D721Med (cell line): Measurements from ENCODE around the gene ABL1.

Experiments used
- DNase-seq: peaks from one replicate; pipeline ENCODE4 v3.0.0; 2011; ENCODE audit warnings: low spot score; ENCODE audit not compliant: insufficient read length
- FAIRE-seq: peaks from 2 replicates; lab custom pipeline; 2011; peaks lifted over from hg19 to GRCh38; lab: Jason Lieb, UNC
- TF ChIP-seq, protein P1 (sequence below): IDR thresholded peaks from 2 replicates; pipeline ENCODE4 v1.5.1; 2012; ENCODE audit warnings: mild to moderate bottlenecking, control low read depth; ENCODE audit not compliant: insufficient read depth; ENCODE audit errors: missing control alignments

Gene ABL1

DNA sequence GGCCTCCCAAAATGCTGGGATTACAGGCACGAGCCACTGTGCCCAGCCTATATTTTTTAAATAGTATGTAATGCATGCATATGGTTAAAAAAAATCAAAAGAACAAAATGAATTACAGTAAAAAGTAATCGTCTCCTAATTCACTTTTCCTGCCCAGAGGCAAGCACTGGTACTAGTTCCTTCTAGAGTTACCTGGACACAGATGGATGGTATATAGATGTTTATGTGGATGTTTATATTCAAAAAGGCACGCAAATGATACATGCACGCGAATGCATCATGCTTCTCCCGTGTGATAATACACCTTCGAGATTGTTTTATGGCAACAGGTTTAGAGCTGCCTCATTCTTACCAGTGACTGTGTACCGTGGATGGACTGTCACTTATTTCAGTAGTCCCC, 21.4 kb downstream of the ABL1 start:
- FAIRE-seq (no peak), DNase-seq (no peak)
- TF ChIP-seq, protein P1, sequence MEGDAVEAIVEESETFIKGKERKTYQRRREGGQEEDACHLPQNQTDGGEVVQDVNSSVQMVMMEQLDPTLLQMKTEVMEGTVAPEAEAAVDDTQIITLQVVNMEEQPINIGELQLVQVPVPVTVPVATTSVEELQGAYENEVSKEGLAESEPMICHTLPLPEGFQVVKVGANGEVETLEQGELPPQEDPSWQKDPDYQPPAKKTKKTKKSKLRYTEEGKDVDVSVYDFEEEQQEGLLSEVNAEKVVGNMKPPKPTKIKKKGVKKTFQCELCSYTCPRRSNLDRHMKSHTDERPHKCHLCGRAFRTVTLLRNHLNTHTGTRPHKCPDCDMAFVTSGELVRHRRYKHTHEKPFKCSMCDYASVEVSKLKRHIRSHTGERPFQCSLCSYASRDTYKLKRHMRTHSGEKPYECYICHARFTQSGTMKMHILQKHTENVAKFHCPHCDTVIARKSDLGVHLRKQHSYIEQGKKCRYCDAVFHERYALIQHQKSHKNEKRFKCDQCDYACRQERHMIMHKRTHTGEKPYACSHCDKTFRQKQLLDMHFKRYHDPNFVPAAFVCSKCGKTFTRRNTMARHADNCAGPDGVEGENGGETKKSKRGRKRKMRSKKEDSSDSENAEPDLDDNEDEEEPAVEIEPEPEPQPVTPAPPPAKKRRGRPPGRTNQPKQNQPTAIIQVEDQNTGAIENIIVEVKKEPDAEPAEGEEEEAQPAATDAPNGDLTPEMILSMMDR = no peak

DNA sequence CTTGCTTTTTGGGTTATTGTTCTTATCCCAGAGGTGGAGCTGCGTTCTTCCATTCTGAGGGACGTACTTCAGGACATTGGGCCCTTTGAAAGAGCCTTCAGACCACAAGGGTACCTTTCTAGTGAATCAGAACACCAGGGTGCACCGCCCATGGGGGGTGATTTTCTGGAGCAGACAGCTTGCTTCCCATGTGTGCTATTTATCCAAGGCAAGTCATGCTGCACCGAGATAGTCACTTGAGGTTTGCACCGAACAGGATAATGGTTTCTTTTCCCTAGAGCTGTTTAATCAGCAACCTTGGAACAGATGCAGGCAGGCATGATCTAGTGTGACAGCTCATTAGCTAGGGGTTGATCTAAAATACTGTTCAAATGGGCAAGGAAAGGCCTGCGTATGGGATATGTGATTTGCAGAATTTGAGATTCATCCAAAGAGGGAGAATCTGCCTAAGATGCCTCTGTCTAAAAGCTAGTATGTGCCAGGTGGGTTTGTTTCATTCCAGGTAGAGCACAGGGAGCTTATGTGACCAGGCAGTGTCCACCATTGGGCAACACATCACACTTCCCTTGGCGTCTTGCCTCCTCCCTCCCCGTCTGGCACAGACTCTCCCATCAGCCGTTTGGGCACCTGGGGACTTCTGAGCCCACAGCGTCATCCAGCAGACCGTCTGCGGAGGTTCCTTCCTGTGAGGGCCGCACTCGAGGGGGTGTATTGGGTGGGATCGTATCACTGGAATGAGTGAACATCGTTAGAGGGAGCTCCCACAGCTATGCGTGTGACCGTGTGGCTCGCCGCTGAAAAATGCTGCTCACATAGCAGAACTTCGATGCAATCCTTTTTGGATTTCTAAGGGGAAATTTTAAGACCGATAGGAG, 23.0 kb downstream of the ABL1 start:
- no peak for DNase-seq
- TF ChIP-seq, protein P1 = no peak
- no peak for FAIRE-seq

DNA sequence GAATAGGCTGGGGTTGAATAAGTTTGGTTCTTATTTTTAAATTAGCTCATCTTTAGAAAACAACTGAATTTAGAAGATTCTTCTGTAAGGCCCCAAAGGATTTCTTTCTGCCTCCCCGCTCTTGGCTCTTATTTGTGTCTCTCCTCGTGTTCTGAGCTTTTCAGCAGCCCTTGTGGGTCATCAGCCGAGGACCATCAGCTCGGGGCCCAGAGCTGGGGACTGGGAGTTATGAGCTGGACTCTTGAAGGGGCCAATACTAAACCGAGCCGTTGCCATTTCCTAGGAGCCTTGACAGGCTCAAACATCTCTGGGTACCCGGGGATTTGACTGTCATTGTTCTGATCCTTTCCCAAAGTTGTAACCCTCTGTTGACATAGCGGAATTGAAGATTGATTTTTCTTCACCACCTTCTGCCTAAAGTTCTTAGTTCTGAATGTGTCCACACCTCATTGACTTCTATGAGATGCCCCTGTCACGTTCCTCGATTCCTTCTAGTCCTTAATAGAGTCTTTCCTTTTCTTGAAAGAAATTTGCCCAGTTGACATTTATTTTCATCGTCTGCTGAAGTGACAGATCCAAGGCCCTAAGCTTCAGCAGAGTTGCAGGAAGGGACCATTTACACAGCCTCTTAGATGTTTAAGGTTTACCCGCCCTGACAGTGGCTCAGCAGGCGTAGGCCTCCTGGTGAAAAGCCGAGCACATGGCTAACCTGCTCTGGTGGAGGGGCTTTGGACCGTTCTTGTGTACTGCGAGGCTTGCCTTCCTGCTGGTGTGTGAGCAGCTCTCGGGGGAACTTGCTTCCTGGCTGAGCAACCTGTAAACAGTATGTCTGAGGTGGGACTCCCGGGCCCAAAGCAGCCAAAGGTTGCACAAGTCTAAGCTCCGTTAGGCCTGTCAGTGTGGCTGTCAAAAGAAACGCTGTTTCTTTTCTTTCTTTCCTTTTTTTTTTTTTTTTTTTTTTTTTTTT, 24.0 kb downstream of the ABL1 start:
- FAIRE-seq (no peak), DNase-seq (no peak)
- TF ChIP-seq, protein P1 = no peak

DNA sequence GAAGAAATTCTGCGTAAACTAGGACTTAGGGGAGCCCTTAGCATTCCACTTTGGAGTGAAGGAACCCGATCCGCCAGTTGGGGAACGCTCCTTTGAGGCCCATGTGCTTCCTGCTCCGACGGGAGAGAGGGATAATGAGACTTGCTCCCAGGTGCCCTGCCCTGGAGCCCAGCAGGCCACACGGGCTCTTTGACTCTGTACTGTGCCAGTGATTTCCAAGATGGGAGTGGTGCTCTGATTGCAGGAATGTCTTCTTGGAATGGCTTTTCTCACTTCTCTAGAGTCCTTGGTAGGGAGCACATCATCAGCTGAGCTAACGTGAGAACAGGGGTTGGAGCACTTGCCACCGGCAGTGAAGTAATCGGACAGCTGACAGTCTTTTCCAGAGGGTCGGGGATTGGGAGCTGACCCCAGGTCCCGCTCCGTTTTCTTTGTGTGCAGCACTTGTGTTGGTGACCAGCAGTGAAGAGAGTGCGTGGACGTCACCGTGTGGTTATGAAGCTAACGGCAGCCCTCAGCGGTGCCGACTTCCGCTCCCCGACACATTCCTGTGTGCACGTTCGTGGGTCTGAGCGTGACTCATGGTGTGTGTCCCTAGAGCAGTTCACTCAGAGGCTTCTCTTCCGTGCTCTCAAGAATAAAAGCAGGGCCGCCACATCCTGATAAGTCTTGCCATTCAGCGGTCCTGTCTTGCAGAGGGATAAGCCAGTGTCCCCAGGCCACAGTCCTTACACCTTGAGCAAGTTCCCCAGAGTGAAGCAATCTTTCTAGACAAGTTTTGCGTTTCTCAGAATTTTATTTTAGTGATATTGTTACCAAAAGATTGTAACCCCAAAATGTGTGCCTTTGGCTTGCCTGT, 25.6 kb downstream of the ABL1 start:
- TF ChIP-seq, protein P1 = no peak
- no peak for DNase-seq
- no peak for FAIRE-seq

DNA sequence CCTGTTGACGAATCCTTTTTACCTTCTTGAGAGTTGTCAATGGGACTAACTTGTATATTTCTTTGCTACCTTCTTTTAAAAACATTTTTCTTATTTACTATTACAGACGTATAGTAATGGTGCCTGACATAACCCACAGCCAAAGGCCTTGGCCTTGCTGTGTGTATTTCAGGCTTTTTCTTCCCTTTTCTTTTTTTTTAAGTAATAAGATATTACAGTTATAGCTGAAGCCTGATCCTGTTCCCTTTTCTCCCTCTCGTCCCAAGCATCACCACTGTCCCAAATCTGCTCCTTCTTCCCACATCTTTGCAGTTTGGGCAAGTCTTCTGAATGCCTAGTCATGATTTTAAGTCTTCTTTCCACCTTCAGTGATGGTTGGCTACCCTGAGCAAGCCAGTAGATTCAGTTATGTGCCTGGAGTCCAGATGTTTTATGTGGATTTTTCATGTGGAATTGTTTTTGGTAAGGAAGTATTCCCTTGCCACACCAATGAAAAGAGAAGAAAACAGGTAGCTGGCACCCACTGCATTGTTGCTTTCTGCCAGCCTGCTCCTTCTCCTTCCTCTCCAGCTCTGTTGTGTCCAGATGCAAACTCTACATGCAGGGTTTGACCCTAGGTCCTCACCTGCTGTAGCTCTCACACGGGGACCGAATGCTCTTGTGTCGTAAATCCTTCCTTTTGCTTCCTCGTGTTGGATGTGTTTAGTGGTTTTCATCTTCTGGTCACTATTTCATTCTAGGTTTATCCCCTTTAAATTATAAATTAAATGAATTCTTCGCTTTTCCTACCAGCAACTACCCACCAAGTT, 26.5 kb downstream of the ABL1 start:
- no peak for FAIRE-seq
- TF ChIP-seq, protein P1 = no peak
- DNase-seq = no peak

DNA sequence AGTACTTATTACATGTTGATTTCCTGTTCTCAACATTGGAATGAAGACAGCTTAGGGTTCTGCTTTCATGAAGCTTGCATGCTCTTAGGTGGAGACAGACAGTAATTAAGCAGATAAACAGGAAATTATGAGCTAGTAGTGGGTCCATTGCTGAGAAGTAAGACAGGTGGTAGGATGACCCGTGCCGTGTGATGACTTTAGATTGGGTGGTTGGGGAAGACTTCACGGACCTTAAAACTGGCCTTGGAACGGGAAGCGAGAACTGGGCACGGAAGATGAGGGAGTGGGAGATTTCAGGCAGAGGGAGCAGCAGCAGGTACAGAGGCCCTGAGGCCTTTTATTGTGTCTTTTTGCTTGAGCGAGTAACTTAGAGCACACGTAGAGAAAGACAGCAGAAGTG, 27.2 kb downstream of the ABL1 start:
- no peak for FAIRE-seq

More for the DNA sequence above, 27.2 kb downstream of the ABL1 start:
- no peak for DNase-seq
- TF ChIP-seq, protein P1 = no peak
